ENCODE results near the gene RALB. TPM values are rescaled to one million over a fixed set of nuclear protein-coding genes. Genes with fewer than 3 reads are reported as not detected.

The RALB gene
- total and polyA plus RNA-seq, 2 of the 4 experiments (the other 2 are of a cell fraction): 53.6 to 54.7 TPM

GRCh38 chr2:120343100-120343432 is 90.4 kb downstream of the RALB start:
- Histone ChIP-seq H3K4me3 (ENCODE audit: insufficient read depth, low read depth, low read length) (no peak overlapping the region), H3K79me1 (ENCODE audit: low read depth in 1 of 2, low read length in 2 of 2) (no peaks in the 10 kb centered on the region), H3K27ac (ENCODE audit: insufficient read depth, low read length) (no peak overlapping the region), H4K5ac (ENCODE audit: low read depth, low read length) (no peak overlapping the region), H3K9ac (ENCODE audit: low read depth, low read length) (no peak overlapping the region), H2BK15ac (ENCODE audit: low read depth, low read length) (no peak overlapping the region), H3K4me1 (ENCODE audit: control insufficient read depth, insufficient read depth, low read length) (peaks cover 6% of the 10 kb centered on the region; the same call in 1 of the 2 replicates), H2AFZ (replicated peaks; ENCODE audit: low read length, poor library complexity) (peak overlapping the region; percentile 81), H3K9me1 (ENCODE audit: insufficient read depth, low read length) (no peaks in the 10 kb centered on the region), H2BK5ac (ENCODE audit: low read depth, low read length, poor library complexity, severe bottlenecking) (no peak overlapping the region), H3K4ac (ENCODE audit: low read depth, low read length) (no peak overlapping the region), H4K8ac (ENCODE audit: low read depth in 2 of 2, low read length in 2 of 2) (no peak overlapping the region), H4K91ac (ENCODE audit: insufficient read depth, low read depth, low read length) (no peak overlapping the region), H3K36me3 (ENCODE audit: control insufficient read depth, insufficient read depth, low read length) (no peaks in the 10 kb centered on the region), H3K23ac (ENCODE audit: low read depth, low read length) (no peak overlapping the region), H2AK5ac (ENCODE audit: low read depth, low read length) (no peak overlapping the region), H4K20me1 (ENCODE audit: insufficient read depth, low read length) (peaks cover 12% of the 10 kb centered on the region), H3K18ac (ENCODE audit: low read depth, low read length) (no peak overlapping the region), H2BK120ac (ENCODE audit: low read depth, low read length) (no peak overlapping the region), H3K4me2 (ENCODE audit: low read depth, low read length) (peak overlapping the region; percentile 10; the same call in 1 of the 2 replicates), H3K27me3 (ENCODE audit: control insufficient read depth, insufficient read depth, low read length) (peaks cover 89% of the 10 kb centered on the region), H2BK20ac (ENCODE audit: low read depth, low read length) (no peak overlapping the region), H3K14ac (replicated peaks; ENCODE audit: low read depth, low read length) (no peak overlapping the region), H3K9me3 (ENCODE audit: control insufficient read depth, insufficient read depth, low read length) (no peaks in the 10 kb centered on the region), H2AK9ac (replicated peaks; ENCODE audit: low read depth, low read length, poor library complexity) (peak overlapping the region; percentile 86), H3K56ac (ENCODE audit: extremely low read depth, insufficient read depth, low read length) (no peak overlapping the region)
- ATAC-seq (ENCODE audit: low read depth) (no peak), DNase-seq (no peak)
- dilution Hi-C loops (cut with HindIII; ENCODE audit: low sequenced_read_pairs, unreplicated experiment) (no loop called here), in situ Hi-C loops (cut with MboI; ENCODE audit: low sequenced_read_pairs) (loop anchor here (5.0 to 25.0 kb wide), 3 partner anchors 334 to 732 kb away; no protein-coding TSS in a partner anchor), intact Hi-C loops (cut with micrococcal nuclease) (loop anchor here (1.0 kb wide), 3 partner anchors 210 to 337 kb away; no protein-coding TSS in a partner anchor)
- no peak for TF ChIP-seq FOS (IDR thresholded peaks at IDR 0.05; ENCODE audit: low read depth, low read length)
- TF ChIP-seq MAFK (IDR thresholded peaks at IDR 0.05; ENCODE audit: low read depth, low read length): no peak
- TF ChIP-seq NFE2L2 (IDR thresholded peaks at IDR 0.05; ENCODE audit: low read depth, low read length): no peak
- TF ChIP-seq RCOR1 (IDR thresholded peaks at IDR 0.05; ENCODE audit: insufficient replicate concordance, low read length): no peak
- no peak for TF ChIP-seq CHD1 (IDR thresholded peaks at IDR 0.05; ENCODE audit: low read depth, low read length)
- TF ChIP-seq SMC3 (IDR thresholded peaks at IDR 0.05; ENCODE audit: low read depth, low read length): no peak
- TF ChIP-seq, protein P1, sequence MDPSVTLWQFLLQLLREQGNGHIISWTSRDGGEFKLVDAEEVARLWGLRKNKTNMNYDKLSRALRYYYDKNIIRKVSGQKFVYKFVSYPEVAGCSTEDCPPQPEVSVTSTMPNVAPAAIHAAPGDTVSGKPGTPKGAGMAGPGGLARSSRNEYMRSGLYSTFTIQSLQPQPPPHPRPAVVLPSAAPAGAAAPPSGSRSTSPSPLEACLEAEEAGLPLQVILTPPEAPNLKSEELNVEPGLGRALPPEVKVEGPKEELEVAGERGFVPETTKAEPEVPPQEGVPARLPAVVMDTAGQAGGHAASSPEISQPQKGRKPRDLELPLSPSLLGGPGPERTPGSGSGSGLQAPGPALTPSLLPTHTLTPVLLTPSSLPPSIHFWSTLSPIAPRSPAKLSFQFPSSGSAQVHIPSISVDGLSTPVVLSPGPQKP (IDR thresholded peaks at IDR 0.05; ENCODE audit: borderline replicate concordance, low read depth, low read length): no peak
- no peak for TF ChIP-seq CTCF (conservative IDR thresholded peaks at IDR 0.05; ENCODE audit: low read depth, low read length)
- no peak for TF ChIP-seq MAZ (IDR thresholded peaks at IDR 0.05; ENCODE audit: borderline replicate concordance, low read depth, low read length)
- no peak for TF ChIP-seq BHLHE40 (IDR thresholded peaks at IDR 0.05; ENCODE audit: low read depth, low read length)
- TF ChIP-seq RFX5 (IDR thresholded peaks at IDR 0.05; ENCODE audit: low read depth, low read length): no peak
- no peak for TF ChIP-seq POLR2A (IDR thresholded peaks at IDR 0.05; ENCODE audit: low read depth, low read length)
- TF ChIP-seq CEBPB (IDR thresholded peaks at IDR 0.05; ENCODE audit: low read depth, low read length): no peak
- TF ChIP-seq MXI1 (IDR thresholded peaks at IDR 0.05; ENCODE audit: borderline replicate concordance, low read depth, low read length): no peak
- TF ChIP-seq, protein P2, sequence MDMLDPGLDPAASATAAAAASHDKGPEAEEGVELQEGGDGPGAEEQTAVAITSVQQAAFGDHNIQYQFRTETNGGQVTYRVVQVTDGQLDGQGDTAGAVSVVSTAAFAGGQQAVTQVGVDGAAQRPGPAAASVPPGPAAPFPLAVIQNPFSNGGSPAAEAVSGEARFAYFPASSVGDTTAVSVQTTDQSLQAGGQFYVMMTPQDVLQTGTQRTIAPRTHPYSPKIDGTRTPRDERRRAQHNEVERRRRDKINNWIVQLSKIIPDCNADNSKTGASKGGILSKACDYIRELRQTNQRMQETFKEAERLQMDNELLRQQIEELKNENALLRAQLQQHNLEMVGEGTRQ (IDR thresholded peaks at IDR 0.05; ENCODE audit: low read depth, low read length): no peak
- BruUV-seq (replicated peaks): no TSS peak
- WGBS, 2 experiments (ENCODE audit: extremely low coverage in 2 of 2, insufficient read length in 1 of 2): 8% methylated on average over 2 of the region's 5 CpGs; no CpG with 5 or more reads in 1 of the 2 experiments
- ChIA-PET POLR2A (ENCODE audit: unreplicated experiment) (no interaction called here), CTCF (interaction anchor here (0.7 to 3.2 kb wide), 7 partner anchors 11 to 338 kb away, joined by 3 to 34 read pairs (median 5); no protein-coding TSS in a partner anchor)
